ENCODE results near the gene ALK. TPM values are rescaled to one million over a fixed set of nuclear protein-coding genes. Genes with fewer than 3 reads are reported as not detected.

ALK gene
- total RNA-seq, 1 experiment from 2014 or later: not detected

- DNase-seq (ENCODE audit: low spot score): no peak
Measured at GRCh38 chr2:29157131-29157530, 764.3 kb downstream of the ALK start.

GRCh38 chr2:29155578-29155977, 765.8 kb downstream of the ALK start:
- no peak for DNase-seq (ENCODE audit: low spot score)

- DNase-seq (ENCODE audit: low spot score): no peak
Measured at GRCh38 chr2:29154610-29155009, 766.8 kb downstream of the ALK start.

GRCh38 chr2:29147963-29148362, 773.4 kb downstream of the ALK start:
- no peak for DNase-seq (ENCODE audit: low spot score)

- no peak for DNase-seq (ENCODE audit: low spot score)
Measured at GRCh38 chr2:29146197-29146596, 775.2 kb downstream of the ALK start.

- no peak for DNase-seq (ENCODE audit: low spot score)
Measured at GRCh38 chr2:29143657-29144056, 777.7 kb downstream of the ALK start.

Other genes with a start within 250 kb of the ALK start
- gene YPEL5, start 225.4 kb upstream of the ALK start, total RNA-seq (2014; rRNA removed; shearing (Covaris generic)): 35.8 and 46.7 TPM in 2 replicates